ENCODE measurements around the gene ADAMTS17.

- TF ChIP-seq CTCF (IDR thresholded peaks at IDR 0.05 in 2 of 3, conservative IDR thresholded peaks at IDR 0.05 in 1 of 3; ENCODE audit: borderline replicate concordance in 1 of 3, insufficient read depth in 1 of 3, low read depth in 2 of 3, low read length in 2 of 3) (no peak), POLR2AphosphoS5 (IDR thresholded peaks at IDR 0.05; ENCODE audit: low read depth, low read length) (no peak), MAX (IDR thresholded peaks at IDR 0.05) (no peak), EZH2phosphoT487 (IDR thresholded peaks at IDR 0.05; ENCODE audit: borderline replicate concordance) (no peak), POLR2A (IDR thresholded peaks at IDR 0.05; ENCODE audit: borderline replicate concordance, extremely low read depth, insufficient read depth, insufficient read length) (no peak), ELF1 (IDR thresholded peaks at IDR 0.05; ENCODE audit: borderline replicate concordance, low read depth) (no peak), SIN3A (IDR thresholded peaks at IDR 0.05; ENCODE audit: low read depth) (no peak), REST (IDR thresholded peaks at IDR 0.05; ENCODE audit: low read depth) (no peak), ZNF274 (IDR thresholded peaks at IDR 0.05; ENCODE audit: low read depth, low read length) (no peak), ZBTB33 (IDR thresholded peaks at IDR 0.05; ENCODE audit: extremely low read depth, insufficient replicate concordance, low read length) (no peak), EZH2 (IDR thresholded peaks at IDR 0.05) (no peak), JUND (IDR thresholded peaks at IDR 0.05) (no peak)
Measured at GRCh38 chr15:100160953-100161352, 180.8 kb downstream of the ADAMTS17 start.

All from HCT116 (cell line).